Thyroid gland (tissue), 4 donors: ENCODE results near the gene SH3TC2. TPM values are rescaled to one million over a fixed set of nuclear protein-coding genes. Genes with fewer than 3 reads are reported as not detected.

Experiments used
- DNase-seq, 2 donors: peaks; one replicate each; pipeline ENCODE4 v3.0.0-alpha.2; 2019
- H3K27ac ChIP-seq, 3 donors: fragments of 200-600 bp; sonication (generic); 1 replicate in 2 of 3; 2 replicates in 1 of 3; pipeline ENCODE4 v1.5.1; 2016 to 2019; ENCODE audit warnings: mild to moderate bottlenecking in 1 of 3, moderate library complexity in 1 of 3
- H3K27me3 ChIP-seq: fragments of 200-600 bp; sonication (generic); one replicate; pipeline ENCODE4 v1.5.1; 2019
- H3K36me3 ChIP-seq, 2 donors: fragments of 200-600 bp; sonication (generic); one replicate each; pipeline ENCODE4 v1.5.1; 2016 to 2019
- H3K4me1 ChIP-seq, 2 donors: fragments of 200-600 bp; sonication (generic); one replicate each; pipeline ENCODE4 v1.5.1; 2017 to 2019
- H3K4me3 ChIP-seq, 3 donors: fragments of 200-600 bp; sonication (generic); replicated peaks in 1 of 3; 1 replicate in 2 of 3; 2 replicates in 1 of 3; pipeline ENCODE4 v1.5.1; 2016; ENCODE audit warnings: mild to moderate bottlenecking in 1 of 3
- H3K9me3 ChIP-seq: fragments of 200-600 bp; sonication (generic); one replicate; pipeline ENCODE4 v1.5.1; 2017
- CTCF ChIP-seq, 6 experiments: fragments of 200-600 bp in 3 of 6; fragments of 450-650 bp in 3 of 6; sonication (generic) in 3 of 6; IDR thresholded peaks; one replicate each; pipeline ENCODE4 v1.5.1; 2016 to 2019; ENCODE audit warnings: antibody characterized with exemption in 6 of 6, mild to moderate bottlenecking in 2 of 6, inconsistent platforms in 1 of 6, moderate library complexity in 1 of 6
- POLR2A ChIP-seq, 2 donors: fragments of 450-650 bp; IDR thresholded peaks; one replicate each; pipeline ENCODE4 v1.6.1; 2017; ENCODE audit warnings: antibody characterized with exemption in 2 of 2, mild to moderate bottlenecking in 2 of 2, moderate library complexity in 1 of 2
- WGBS, 2 donors: methylation state at CpG; one replicate each; pipeline ENCODE4 v1.1.5; 2017; 5-methylcytosine and 5-hydroxymethylcytosine counted together
- intact Hi-C: fragments of 100-400 bp; cut with DNase I; formaldehyde crosslinking; loops from one replicate; pipeline ENCODE4 v1.15.1; 2023
- total RNA-seq, 4 donors: library from RNA; depleted of rRNA; stranded (reverse); fragments of >200 nt; gene quantifications; one replicate each; pipeline ENCODE4 v1.2.3, GENCODE V29; 2016

The SH3TC2 gene
- total RNA-seq, 4 donors from 2014 or later, result 0.83 to 2.0 (median 1.5) TPM

- intact Hi-C loops, result loop anchor here (5.0 to 10.0 kb wide), 2 partner anchors 299 to 591 kb away; no protein-coding TSS in a partner anchor
- no peak for DNase-seq
- TF ChIP-seq POLR2A (IDR thresholded peaks at IDR 0.05), result no peak
- TF ChIP-seq CTCF (IDR thresholded peaks at IDR 0.05), result no peak
- H3K27ac ChIP-seq, result no peak overlapping the region
- H3K4me1 ChIP-seq, result no peaks in the 10 kb centered on the region
- H3K9me3 ChIP-seq, result no peaks in the 10 kb centered on the region
- H3K36me3 ChIP-seq, result no peaks in the 10 kb centered on the region
- H3K4me3 ChIP-seq, result no peak overlapping the region
- H3K27me3 ChIP-seq, result no peaks in the 10 kb centered on the region
- WGBS, 2 donors, result 78 to 82% methylated on average over 3 of the region's 3 CpGs
These were observed 26.7 kb downstream of the SH3TC2 start for GRCh38 chr5:149036168-149036567.

- Histone ChIP-seq H3K4me3 (no peak overlapping the region), H3K27ac (no peak overlapping the region), H3K27me3 (no peaks in the 10 kb centered on the region), H3K36me3 (no peaks in the 10 kb centered on the region), H3K4me1 (no peaks in the 10 kb centered on the region), H3K9me3 (no peaks in the 10 kb centered on the region)
- TF ChIP-seq CTCF (IDR thresholded peaks at IDR 0.05) (peak; percentile 53 to 85 (median 70)), POLR2A (IDR thresholded peaks at IDR 0.05) (no peak)
- intact Hi-C loops, result loop anchor here (5.0 to 10.0 kb wide), 2 partner anchors 298 to 591 kb away; no protein-coding TSS in a partner anchor
- 15 to 19% methylated on average over 8 of the region's 8 CpGs for WGBS, 2 donors
- peak; percentile 59 to 75 for DNase-seq
These were observed 27.5 kb downstream of the SH3TC2 start for GRCh38 chr5:149035372-149035790.

GRCh38 chr5:149030838-149031397, 31.9 kb downstream of the SH3TC2 start:
- H3K27me3 ChIP-seq, result no peaks in the 10 kb centered on the region
- no peak overlapping the region for H3K27ac ChIP-seq
- WGBS, 2 donors, result 53 to 69% methylated on average over 3 of the region's 3 CpGs
- TF ChIP-seq POLR2A (IDR thresholded peaks at IDR 0.05), result no peak
- no peak for TF ChIP-seq CTCF (IDR thresholded peaks at IDR 0.05)
- no peak overlapping the region for H3K4me3 ChIP-seq
- no peaks in the 10 kb centered on the region for H3K4me1 ChIP-seq
- DNase-seq, result no peak
- no peaks in the 10 kb centered on the region for H3K9me3 ChIP-seq
- no peaks in the 10 kb centered on the region for H3K36me3 ChIP-seq
- intact Hi-C loops, result loop anchor here (10.0 kb wide), 1 partner anchor 586 kb away; no protein-coding TSS in a partner anchor

- intact Hi-C loops, result loop anchor here (10.0 kb wide), 1 partner anchor 586 kb away; no protein-coding TSS in a partner anchor
- Histone ChIP-seq H3K4me3 (no peak overlapping the region), H3K4me1 (no peaks in the 10 kb centered on the region), H3K36me3 (no peaks in the 10 kb centered on the region), H3K27ac (no peak overlapping the region), H3K27me3 (no peaks in the 10 kb centered on the region), H3K9me3 (no peaks in the 10 kb centered on the region)
- DNase-seq, result no peak
- TF ChIP-seq POLR2A (IDR thresholded peaks at IDR 0.05) (no peak), CTCF (IDR thresholded peaks at IDR 0.05) (no peak)
- WGBS, 2 donors, result 81 to 83% methylated on average over 3 of the region's 3 CpGs
These were observed 32.5 kb downstream of the SH3TC2 start for GRCh38 chr5:149030392-149030791.

GRCh38 chr5:149028984-149029383, 33.9 kb downstream of the SH3TC2 start:
- intact Hi-C loops, result no loop called here
- no peak overlapping the region for H3K4me3 ChIP-seq
- WGBS, 2 donors, result 84 to 92% methylated on average over 5 of the region's 5 CpGs
- H3K9me3 ChIP-seq, result no peaks in the 10 kb centered on the region
- TF ChIP-seq CTCF (IDR thresholded peaks at IDR 0.05) (no peak), POLR2A (IDR thresholded peaks at IDR 0.05) (no peak)
- no peaks in the 10 kb centered on the region for H3K36me3 ChIP-seq
- no peaks in the 10 kb centered on the region for H3K27me3 ChIP-seq
- no peak overlapping the region for H3K27ac ChIP-seq
- no peaks in the 10 kb centered on the region for H3K4me1 ChIP-seq
- DNase-seq, result no peak
